Measurements from ENCODE around the gene GNG2. TPM values are rescaled to one million over a fixed set of nuclear protein-coding genes. Genes with fewer than 3 reads are reported as not detected.
A peak's percentile ranks its signal among the peaks of the same experiment; 100 is the strongest.

GNG2 gene
- total and polyA plus RNA-seq, 2 of the 8 experiments (the other 6 are each of a cell fraction or from before 2014, with no cell fraction given): 8.2 to 17.9 TPM

DNA sequence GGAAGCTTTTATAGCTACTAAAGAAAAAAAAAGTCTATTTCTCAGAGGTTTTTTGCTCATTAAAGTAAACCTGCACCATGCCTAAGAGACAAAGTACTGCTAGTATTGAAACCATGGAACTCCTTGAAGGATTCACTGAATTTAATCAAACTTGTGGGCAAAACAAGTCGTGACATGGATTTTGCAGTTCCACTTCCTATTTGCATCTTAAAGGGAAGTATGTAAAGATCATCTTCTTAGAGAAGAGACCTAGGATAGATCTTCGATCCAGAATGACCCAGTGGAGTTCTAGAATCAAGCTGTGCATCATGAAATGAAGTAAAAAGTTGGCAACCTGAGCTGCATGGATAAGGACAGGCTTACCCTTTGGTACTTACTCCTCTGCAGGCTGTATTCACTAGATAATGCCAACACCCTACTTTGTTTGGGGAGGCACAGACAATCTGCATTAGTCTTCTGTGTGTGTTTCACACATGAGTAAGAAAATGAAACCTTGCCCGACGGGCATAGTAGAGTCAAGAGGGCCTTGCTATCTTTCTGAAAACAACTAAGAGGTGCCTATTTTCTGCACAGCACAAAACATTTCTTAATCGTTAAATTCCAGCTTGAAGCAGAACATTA, 1.9 kb downstream of the GNG2 start:
- H2AFZ ChIP-seq (ENCODE audit: low read length): no peak overlapping the region
- no peak overlapping the region for H2BK15ac ChIP-seq (ENCODE audit: low read length)
- FAIRE-seq: no peak
- no peak overlapping the region for H3K18ac ChIP-seq (ENCODE audit: extremely low read depth, low read length)
- no peak overlapping the region for H3K4ac ChIP-seq (replicated peaks; ENCODE audit: insufficient read length, low read depth, low read length)
- no peak overlapping the region for H4K5ac ChIP-seq (ENCODE audit: insufficient read length, low read depth, low read length)
- no peaks in the 10 kb centered on the region for H3K79me1 ChIP-seq (ENCODE audit: low read depth, low read length)
- H2BK120ac ChIP-seq (replicated peaks; ENCODE audit: low read depth, low read length): no peak overlapping the region
- no peak overlapping the region for H2BK5ac ChIP-seq (ENCODE audit: low read depth, low read length)
- CTCF ChIA-PET (ENCODE audit: partially characterized antibody): interaction anchor here (0.9 to 1.4 kb wide), 2 partner anchors 117 to 134 kb away, joined by 3 to 4 read pairs; no protein-coding TSS in a partner anchor
- TF ChIP-seq RFX5 (IDR thresholded peaks at IDR 0.05; ENCODE audit: borderline replicate concordance, low read depth, low read length): no peak
- H3K27ac ChIP-seq (ENCODE audit: low read depth, low read length): no peak overlapping the region
- no peak for DNase-seq (ENCODE audit: low read depth in 1 of 2, low spot score in 2 of 2)
- no peak overlapping the region for H3K14ac ChIP-seq (ENCODE audit: insufficient read length)
- POLR2A ChIA-PET (ENCODE audit: partially characterized antibody): no interaction called here
- no peak overlapping the region for H2BK20ac ChIP-seq (ENCODE audit: low read length)
- no peaks in the 10 kb centered on the region for H3K9me3 ChIP-seq (ENCODE audit: insufficient read depth in 2 of 2, low read depth in 1 of 2, low read length in 1 of 2)
- H3K36me3 ChIP-seq (ENCODE audit: control insufficient read depth in 2 of 4, insufficient read depth in 4 of 4, low read length in 3 of 4): no peaks in the 10 kb centered on the region
- H3K79me2 ChIP-seq (ENCODE audit: control insufficient read depth in 1 of 2, insufficient read depth in 2 of 2, low read length in 2 of 2): no peaks in the 10 kb centered on the region
- H2AK5ac ChIP-seq (ENCODE audit: low read depth, low read length): no peak overlapping the region
- H3K27me3 ChIP-seq (replicated peaks in 1 of 4; ENCODE audit: control insufficient read depth in 3 of 4, extremely low read depth in 1 of 4, insufficient read depth in 3 of 4, low read length in 3 of 4): peaks cover 0 to 15% (median 8%) of the 10 kb centered on the region in 4 experiments; a peak in 4 of 7 replicates
- no peak overlapping the region for H3K23ac ChIP-seq (ENCODE audit: insufficient read length)
- H4K91ac ChIP-seq (replicated peaks; ENCODE audit: insufficient read length, low read length): no peak overlapping the region
- H3K4me3 ChIP-seq (ENCODE audit: extremely low read depth in 1 of 4, insufficient read depth in 2 of 4, low read depth in 3 of 4, low read length in 4 of 4): 0 out of 8 replicates have a peak overlapping the region, but pooled peaks of 1 of the 4 experiments have one; percentile 74
- no peaks in the 10 kb centered on the region for H4K20me1 ChIP-seq (replicated peaks in 1 of 2; ENCODE audit: control insufficient read depth in 1 of 2, insufficient read depth in 2 of 2, low read length in 2 of 2)
- no peak overlapping the region for H2BK12ac ChIP-seq (ENCODE audit: low read depth, low read length)
- no peak overlapping the region for H4K8ac ChIP-seq (ENCODE audit: extremely low read depth, insufficient read depth, low read length)
- H3K4me2 ChIP-seq (ENCODE audit: insufficient read depth in 1 of 2, low read depth in 2 of 2, low read length in 2 of 2): no peak overlapping the region; a peak in 1 of 4 replicates
- peaks cover 6% of the 10 kb centered on the region; the same call in 1 of the 2 replicates for H3K23me2 ChIP-seq (ENCODE audit: low read depth, low read length)
- 84% methylated on average over 5 of the region's 5 CpGs; no CpG with 5 or more reads in 1 of the 2 experiments for WGBS, 2 experiments (ENCODE audit: extremely low coverage in 1 of 2, insufficient coverage in 1 of 2, insufficient read length in 1 of 2, insufficient replicate concordance in 2 of 2, low coverage in 1 of 2, low lambda C conversion rate in 2 of 2, missing lambda C conversion rate in 1 of 2)
- peaks cover 5 to 10% (median 6%) of the 10 kb centered on the region in 4 experiments for H3K4me1 ChIP-seq (replicated peaks in 1 of 4; ENCODE audit: control insufficient read depth in 3 of 4, insufficient read depth in 4 of 4, low read length in 3 of 4)
- no peak overlapping the region for H3K9ac ChIP-seq (replicated peaks in 1 of 4; ENCODE audit: extremely low read depth in 1 of 4, low read depth in 3 of 4, low read length in 3 of 4)
- no peak overlapping the region for H3K56ac ChIP-seq (replicated peaks; ENCODE audit: insufficient read length, low read depth, low read length)
